ENCODE data around the gene URB1.

URB1 gene

GRCh38 chr21:32340863-32341848 is 51.7 kb downstream of the URB1 start:
- DNase-seq (ENCODE audit: low read depth in 2 of 2) = no peak

- no peak for DNase-seq (ENCODE audit: low read depth in 2 of 2)
Measured at GRCh38 chr21:32338209-32338921, 54.4 kb downstream of the URB1 start.

- no peak for DNase-seq (ENCODE audit: low read depth in 2 of 2)
Measured at GRCh38 chr21:32337206-32337605, 55.6 kb downstream of the URB1 start.

GRCh38 chr21:32336711-32337110 is 56.1 kb downstream of the URB1 start:
- DNase-seq (ENCODE audit: low read depth in 2 of 2) = no peak

GRCh38 chr21:32335601-32336575 is 56.9 kb downstream of the URB1 start:
- DNase-seq (ENCODE audit: low read depth in 2 of 2) = no peak

- DNase-seq (ENCODE audit: low read depth in 2 of 2) = no peak
Measured at GRCh38 chr21:32334980-32335531, 57.8 kb downstream of the URB1 start.

GRCh38 chr21:32333953-32334673 is 58.7 kb downstream of the URB1 start:
- no peak for DNase-seq (ENCODE audit: low read depth in 2 of 2)

GRCh38 chr21:32332463-32332951 is 60.3 kb downstream of the URB1 start:
- DNase-seq (ENCODE audit: low read depth in 2 of 2) = no peak

- no peak for DNase-seq (ENCODE audit: low read depth in 2 of 2)
Measured at GRCh38 chr21:32331444-32332305, 61.1 kb downstream of the URB1 start.

GRCh38 chr21:32330784-32331311 is 62.0 kb downstream of the URB1 start:
- no peak for DNase-seq (ENCODE audit: low read depth in 2 of 2)

GRCh38 chr21:32329776-32330175 is 63.0 kb downstream of the URB1 start:
- no peak for DNase-seq (ENCODE audit: low read depth in 2 of 2)

GRCh38 chr21:32329331-32329730 is 63.5 kb downstream of the URB1 start:
- DNase-seq (ENCODE audit: low read depth in 2 of 2) = no peak

GRCh38 chr21:32328595-32328994 is 64.2 kb downstream of the URB1 start:
- no peak for DNase-seq (ENCODE audit: low read depth in 2 of 2)

GRCh38 chr21:32325706-32326105 is 67.1 kb downstream of the URB1 start:
- no peak for DNase-seq (ENCODE audit: low read depth in 2 of 2)

GRCh38 chr21:32322676-32323075 is 70.1 kb downstream of the URB1 start:
- DNase-seq (ENCODE audit: low read depth in 2 of 2) = no peak

GRCh38 chr21:32322103-32322502 is 70.7 kb downstream of the URB1 start:
- no peak for DNase-seq (ENCODE audit: low read depth in 2 of 2)

GRCh38 chr21:32321480-32321879 is 71.3 kb downstream of the URB1 start:
- no peak for DNase-seq (ENCODE audit: low read depth in 2 of 2)

- no peak for DNase-seq (ENCODE audit: low read depth in 2 of 2)
Measured at GRCh38 chr21:32320726-32321125, 72.1 kb downstream of the URB1 start.

GRCh38 chr21:32320059-32320458 is 72.8 kb downstream of the URB1 start:
- no peak for DNase-seq (ENCODE audit: low read depth in 2 of 2)

All from stimulated activated CD4-positive, alpha-beta T cell treated with anti-CD3 and anti-CD28 coated beads, Interleukin-1b, Interleukin-23, amount 100 ng/mL, for 1 hour (primary cell).